ENCODE data around the gene UTP4. TPM values are rescaled to one million over a fixed set of nuclear protein-coding genes. Genes with fewer than 3 reads are reported as not detected.

Gene UTP4
- 42.5 and 51.9 TPM in 2 replicates for total RNA-seq (ENCODE audit: low replicate concordance)
- long read RNA-seq, transcript UTP4-201 (17 exons, 2,322 nt): major isoform, 39 of 63 reads
- long read RNA-seq, transcript UTP4-203 (17 exons, 2,186 nt): minor isoform, 6 of 63 reads
- long read RNA-seq, partial matches to known transcripts: 15 of 63 reads
- long read RNA-seq, other reads (novel, unspliced or antisense): 3 of 63 reads

- Mint-ChIP-seq H3K4me1 (ENCODE audit: unreplicated experiment) (peaks cover 29% of the 10 kb centered on the region), H3K27ac (peak within 1 kb of the TSS; percentile 95), H3K9me3 (no peaks in the 10 kb centered on the region), H3K36me3 (peaks cover 7% of the 10 kb centered on the region), H3K4me3 (peak within 1 kb of the TSS; percentile 97), H3K27me3 (no peaks in the 10 kb centered on the region)
- no peak for TF ChIP-seq CTCF (conservative IDR thresholded peaks at IDR 0.05)
- DNase-seq (ENCODE audit: extremely low spot score, unreplicated experiment): peak; percentile 91
Observed at GRCh38 chr16:69132424-69133252, at the start of gene UTP4, which contains the start of gene CHTF8. Gene UTP4, plus strand, starts transcription at chr16:69132649. Its CDS starts 811 bp downstream, at chr16:69133460. Gene CHTF8, minus strand, starts transcription at chr16:69132588. Its CDS starts 11,130 bp downstream, at chr16:69121458.

GRCh38 chr16:69083306-69083941 is 49.0 kb upstream of the UTP4 start:
- no peaks in the 10 kb centered on the region for H3K27me3 Mint-ChIP-seq
- no peaks in the 10 kb centered on the region for H3K9me3 Mint-ChIP-seq
- peaks cover 6% of the 10 kb centered on the region for H3K36me3 Mint-ChIP-seq
- TF ChIP-seq CTCF (conservative IDR thresholded peaks at IDR 0.05): no peak
- H3K4me1 Mint-ChIP-seq (ENCODE audit: unreplicated experiment): peaks cover 5% of the 10 kb centered on the region
- no peak overlapping the region for H3K27ac Mint-ChIP-seq
- no peak for DNase-seq (ENCODE audit: extremely low spot score, unreplicated experiment)
- no peak overlapping the region for H3K4me3 Mint-ChIP-seq

GRCh38 chr16:69084289-69084688 is 48.2 kb upstream of the UTP4 start:
- Mint-ChIP-seq H3K27me3 (no peaks in the 10 kb centered on the region), H3K4me3 (no peak overlapping the region), H3K27ac (no peak overlapping the region), H3K36me3 (peaks cover 6% of the 10 kb centered on the region), H3K4me1 (ENCODE audit: unreplicated experiment) (peaks cover 12% of the 10 kb centered on the region), H3K9me3 (no peaks in the 10 kb centered on the region)
- DNase-seq (ENCODE audit: extremely low spot score, unreplicated experiment): no peak
- no peak for TF ChIP-seq CTCF (conservative IDR thresholded peaks at IDR 0.05)

GRCh38 chr16:69085032-69085695 is 47.3 kb upstream of the UTP4 start:
- DNase-seq (ENCODE audit: extremely low spot score, unreplicated experiment): no peak
- peaks cover 6% of the 10 kb centered on the region for H3K36me3 Mint-ChIP-seq
- no peaks in the 10 kb centered on the region for H3K27me3 Mint-ChIP-seq
- no peaks in the 10 kb centered on the region for H3K9me3 Mint-ChIP-seq
- no peak overlapping the region for H3K27ac Mint-ChIP-seq
- no peak for TF ChIP-seq CTCF (conservative IDR thresholded peaks at IDR 0.05)
- no peak overlapping the region for H3K4me3 Mint-ChIP-seq
- H3K4me1 Mint-ChIP-seq (ENCODE audit: unreplicated experiment): peaks cover 13% of the 10 kb centered on the region

- DNase-seq (ENCODE audit: extremely low spot score, unreplicated experiment): no peak
- H3K36me3 Mint-ChIP-seq: peaks cover 6% of the 10 kb centered on the region
- H3K4me3 Mint-ChIP-seq: no peak overlapping the region
- no peak overlapping the region for H3K27ac Mint-ChIP-seq
- no peaks in the 10 kb centered on the region for H3K27me3 Mint-ChIP-seq
- H3K9me3 Mint-ChIP-seq: no peaks in the 10 kb centered on the region
- H3K4me1 Mint-ChIP-seq (ENCODE audit: unreplicated experiment): peaks cover 13% of the 10 kb centered on the region
- TF ChIP-seq CTCF (conservative IDR thresholded peaks at IDR 0.05): no peak
Observed at GRCh38 chr16:69087161-69087581, 45.3 kb upstream of the UTP4 start.

Data from type B pancreatic cell (in vitro differentiated cells).